Inflammatory macrophage (primary cell): Measurements from ENCODE around the gene GNS.
"Not testable (repeated sequence)": the region's sequence is repeated elsewhere in the genome, so short reads cannot be mapped to it uniquely, and the experiment has no call there.

Experiments used
- DNase-seq, 2 donors: peaks; one replicate each; pipeline ENCODE4 v3.0.0-alpha.2; 2020 to 2022

The GNS gene

DNA sequence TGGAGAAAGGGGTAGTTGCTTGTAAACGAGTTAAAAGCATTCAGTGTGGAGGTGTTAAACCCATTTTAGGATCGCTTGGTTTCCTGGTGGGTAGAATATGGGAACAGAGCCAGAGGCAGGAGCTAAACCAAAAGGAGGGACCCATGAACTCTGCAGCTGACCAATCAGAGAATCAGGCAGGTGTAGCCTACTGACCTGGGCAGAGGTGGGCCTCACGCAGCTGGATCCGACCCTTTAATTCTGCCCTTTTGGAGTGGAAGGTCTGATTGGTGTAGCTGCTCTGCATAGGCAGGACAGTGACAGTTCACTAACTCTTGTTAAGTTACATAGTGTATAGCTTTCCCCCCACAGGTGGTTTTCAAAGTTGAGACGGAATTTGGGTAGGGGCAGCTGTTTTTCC, 63.7 kb downstream of the GNS start:
- no peak for DNase-seq

DNA sequence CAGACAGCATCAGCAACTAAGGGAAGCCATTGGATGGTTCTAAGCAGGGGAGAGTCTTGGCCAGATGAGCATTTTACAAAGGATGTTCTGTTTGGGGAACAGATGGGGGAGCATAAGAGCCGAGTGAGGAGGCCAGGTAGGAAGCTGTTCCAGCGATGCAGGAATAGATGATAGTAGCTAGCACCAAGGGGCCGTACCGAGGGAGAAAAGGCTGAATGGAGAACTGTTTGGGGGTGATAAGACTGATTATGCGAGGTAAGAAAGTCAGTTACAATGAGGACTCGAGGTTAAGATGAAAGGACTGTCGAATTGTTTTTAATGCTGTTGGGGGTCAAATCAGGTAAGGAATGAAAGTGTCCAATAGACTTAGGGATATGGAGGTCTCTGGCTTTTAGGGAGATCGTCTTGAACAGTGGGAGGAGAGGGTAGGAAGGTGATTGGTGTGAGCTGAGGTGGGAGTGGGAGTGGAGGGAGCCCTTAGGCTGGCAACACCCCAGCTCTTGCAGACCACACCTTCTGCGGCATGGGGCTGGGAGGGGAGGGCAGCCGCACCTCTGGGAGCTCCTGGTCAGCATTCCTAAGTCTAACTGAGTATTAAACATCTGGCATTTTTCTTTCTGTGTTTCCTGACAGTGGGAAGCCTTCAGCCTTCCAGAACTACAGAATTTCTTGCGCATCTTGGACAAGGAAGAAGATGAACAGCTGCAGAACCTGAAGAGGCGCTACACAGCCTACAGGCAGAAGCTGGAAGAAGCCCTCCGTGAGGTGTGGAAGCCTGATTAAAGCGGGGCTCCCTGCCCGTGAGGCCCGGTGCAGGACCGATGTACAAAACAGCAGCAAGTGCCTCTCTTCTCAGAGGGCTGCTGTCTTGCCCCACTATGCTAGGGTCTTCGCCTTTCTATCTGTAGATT, 64.8 kb downstream of the GNS start:
- no peak for DNase-seq

DNA sequence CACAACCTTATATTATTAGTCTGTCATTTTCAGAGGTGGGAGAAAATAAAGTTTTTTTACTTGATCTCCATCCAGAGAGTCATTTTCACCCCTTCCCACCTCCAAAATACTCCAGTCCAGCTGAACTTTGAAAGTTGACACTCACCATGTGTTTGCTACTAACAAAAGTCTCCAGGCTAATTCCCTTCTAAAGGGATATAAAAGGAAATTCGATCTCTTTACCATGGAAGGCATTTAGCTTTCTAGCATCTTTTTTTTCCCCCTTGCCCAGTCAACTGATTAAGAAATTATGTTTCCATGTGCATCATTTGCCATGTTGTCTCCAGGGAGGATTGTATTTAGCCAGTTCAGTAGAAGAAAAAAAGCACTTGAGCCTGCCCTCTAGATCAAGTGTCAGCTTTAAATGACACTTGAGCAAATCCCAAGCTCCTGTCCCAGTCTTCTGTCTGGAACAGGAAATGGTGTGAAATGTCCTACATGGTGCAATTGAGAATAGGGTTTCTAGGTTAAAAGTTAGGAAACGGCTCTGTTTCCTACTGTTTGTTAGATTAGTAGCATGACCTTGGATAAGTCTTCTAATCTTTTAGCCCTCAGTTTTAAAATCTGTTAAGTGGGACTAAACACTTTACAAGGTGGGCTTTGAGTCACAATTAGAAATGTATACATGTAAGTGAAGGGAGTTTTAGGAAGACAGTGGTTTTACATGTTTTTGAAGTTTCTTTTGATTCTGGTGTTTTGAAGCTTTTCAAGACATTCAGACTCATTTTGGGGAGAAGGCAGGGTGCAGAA, 67.2 kb downstream of the GNS start:
- peak; percentile 35 to 52 for DNase-seq

DNA sequence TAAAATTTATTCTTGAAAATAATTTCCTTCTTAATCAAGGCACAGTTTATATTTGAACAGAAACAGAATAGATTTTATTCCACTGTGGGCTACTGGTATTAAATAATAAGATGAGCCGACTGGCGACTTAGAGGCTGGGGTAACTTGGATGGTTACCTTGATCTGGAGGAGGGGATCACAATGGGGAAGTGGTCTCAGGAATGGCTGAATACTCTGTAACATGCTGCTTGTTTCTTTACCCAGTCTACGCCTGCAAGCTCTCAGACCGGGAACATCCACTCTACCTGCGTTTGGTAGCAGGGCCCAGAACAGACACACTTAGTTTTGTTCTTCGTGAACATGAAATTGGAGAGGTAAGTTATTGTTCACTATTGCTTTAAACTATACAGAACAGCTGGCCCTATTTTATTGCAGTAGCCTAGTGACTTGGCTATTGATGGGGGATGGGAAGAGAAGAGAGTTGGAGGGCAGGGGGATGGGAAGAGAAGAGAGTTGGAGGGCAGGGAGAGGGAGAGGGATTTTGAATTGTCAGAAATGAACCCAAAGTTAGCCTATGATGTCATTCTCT, 67.9 kb downstream of the GNS start:
- DNase-seq = no peak

DNA sequence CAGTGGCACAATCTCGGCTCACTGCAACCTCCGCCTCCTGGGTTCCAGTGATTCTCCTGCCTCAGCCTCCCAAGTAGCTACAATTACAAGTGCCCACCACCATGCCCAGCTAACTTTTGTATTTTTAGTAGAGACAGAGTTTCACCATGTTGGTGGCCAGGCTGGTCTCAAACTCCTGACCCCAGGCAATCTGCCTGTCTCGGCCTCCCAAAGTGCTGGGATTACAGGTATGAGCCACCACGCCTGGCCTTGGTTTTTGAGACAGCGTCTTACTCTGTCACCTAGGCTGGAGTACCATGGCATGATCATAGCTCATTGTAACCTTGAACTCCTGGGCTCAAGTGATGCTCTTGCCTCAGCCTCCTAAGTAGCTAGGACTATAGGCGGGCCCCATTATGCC, 69.0 kb downstream of the GNS start:
- not testable (repeated sequence) for DNase-seq

DNA sequence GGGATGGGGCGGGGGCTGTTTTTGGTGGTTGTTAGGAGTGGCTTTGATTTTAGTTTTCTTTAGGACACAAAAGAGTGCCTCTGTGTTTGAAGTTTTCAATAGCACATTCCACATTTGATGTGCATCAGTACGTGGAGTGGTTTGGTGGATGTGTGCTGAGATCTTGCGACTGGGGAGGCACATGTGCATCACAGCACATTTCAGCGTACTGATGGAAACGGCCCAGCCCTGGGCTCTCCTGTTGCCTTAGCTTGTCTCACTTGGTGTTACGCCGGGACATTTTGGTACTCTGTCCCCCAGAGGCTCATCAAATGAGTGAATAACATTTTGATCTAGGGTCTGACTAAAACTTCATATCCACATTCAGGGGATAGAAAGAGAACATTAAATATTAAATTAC, 70.5 kb downstream of the GNS start:
- no peak for DNase-seq

DNA sequence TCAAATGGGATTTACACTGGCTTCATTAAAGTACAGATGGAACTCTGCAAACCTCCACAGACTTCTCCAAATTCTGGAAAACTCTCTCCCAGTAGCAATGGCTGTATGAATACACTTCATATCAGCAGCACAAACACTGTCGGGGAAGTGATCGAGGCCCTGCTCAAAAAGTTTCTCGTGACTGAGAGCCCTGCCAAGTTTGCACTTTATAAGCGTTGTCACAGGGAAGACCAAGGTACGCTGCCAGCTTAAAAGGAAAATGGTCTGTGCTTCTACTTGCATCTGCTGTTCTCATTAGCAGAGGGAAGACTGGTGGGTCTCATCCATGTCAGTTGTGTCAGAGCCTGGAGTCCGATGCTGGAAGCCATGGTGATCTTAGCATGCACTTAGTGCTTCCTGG, 71.0 kb downstream of the GNS start:
- DNase-seq = no peak

DNA sequence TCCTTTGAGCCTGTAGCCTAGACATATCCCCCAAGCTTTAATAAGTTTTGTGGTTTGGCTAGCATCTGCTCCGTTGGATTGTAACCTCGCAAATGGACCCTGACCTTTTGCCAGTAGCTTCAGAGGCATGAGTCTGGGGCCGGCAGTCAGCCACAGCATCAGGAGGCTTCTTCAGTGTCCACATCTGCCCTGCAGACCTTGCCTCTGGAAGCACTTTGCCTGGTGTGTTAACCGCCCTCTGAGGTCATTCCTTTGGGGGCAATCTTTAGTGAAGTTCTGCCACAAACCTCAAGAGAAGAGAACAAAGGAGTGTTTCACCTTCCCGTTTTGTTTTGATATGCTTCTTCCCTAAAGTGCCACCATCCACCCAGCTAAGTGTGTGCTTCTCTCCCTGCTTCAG, 71.4 kb downstream of the GNS start:
- no peak for DNase-seq

DNA sequence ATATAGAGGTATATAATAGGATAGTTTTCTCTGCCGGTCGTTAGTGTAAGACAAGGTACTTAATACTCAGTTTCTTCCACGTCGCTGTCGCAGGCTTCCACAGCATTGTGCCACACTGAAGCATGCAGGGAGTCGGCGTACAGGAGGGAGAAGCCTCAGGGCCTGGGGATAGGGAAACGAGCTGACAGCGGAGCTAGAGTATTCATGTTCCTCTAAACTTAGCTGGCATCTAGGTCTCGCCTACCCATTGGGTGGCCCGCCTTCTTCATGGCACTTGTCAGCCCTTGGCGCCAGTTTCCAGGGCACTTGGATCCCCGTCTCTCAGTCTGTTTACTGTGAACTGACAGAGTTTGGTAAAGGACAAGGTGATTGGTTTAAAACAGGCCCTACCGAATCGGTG, 73.6 kb downstream of the GNS start:
- DNase-seq = no peak

DNA sequence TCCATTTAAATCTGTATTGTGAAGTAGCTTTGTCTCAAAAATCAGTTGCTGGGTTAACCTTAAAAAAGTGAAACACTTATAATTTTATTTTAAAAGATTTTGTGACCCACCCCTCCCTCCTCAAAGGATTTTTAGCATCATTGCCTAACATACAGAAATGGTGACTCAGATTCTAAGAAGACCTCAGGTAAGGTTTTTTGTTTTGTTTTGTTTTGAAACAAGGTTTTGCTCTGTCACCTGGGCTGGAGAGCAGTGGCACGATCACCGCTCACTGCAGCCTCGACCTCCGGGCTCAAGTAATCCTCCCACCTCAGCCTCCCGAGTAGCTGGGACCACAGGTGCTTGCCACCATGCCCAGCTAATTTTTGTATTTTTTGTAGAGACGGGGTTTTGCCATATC, 74.2 kb downstream of the GNS start:
- no peak for DNase-seq

DNA sequence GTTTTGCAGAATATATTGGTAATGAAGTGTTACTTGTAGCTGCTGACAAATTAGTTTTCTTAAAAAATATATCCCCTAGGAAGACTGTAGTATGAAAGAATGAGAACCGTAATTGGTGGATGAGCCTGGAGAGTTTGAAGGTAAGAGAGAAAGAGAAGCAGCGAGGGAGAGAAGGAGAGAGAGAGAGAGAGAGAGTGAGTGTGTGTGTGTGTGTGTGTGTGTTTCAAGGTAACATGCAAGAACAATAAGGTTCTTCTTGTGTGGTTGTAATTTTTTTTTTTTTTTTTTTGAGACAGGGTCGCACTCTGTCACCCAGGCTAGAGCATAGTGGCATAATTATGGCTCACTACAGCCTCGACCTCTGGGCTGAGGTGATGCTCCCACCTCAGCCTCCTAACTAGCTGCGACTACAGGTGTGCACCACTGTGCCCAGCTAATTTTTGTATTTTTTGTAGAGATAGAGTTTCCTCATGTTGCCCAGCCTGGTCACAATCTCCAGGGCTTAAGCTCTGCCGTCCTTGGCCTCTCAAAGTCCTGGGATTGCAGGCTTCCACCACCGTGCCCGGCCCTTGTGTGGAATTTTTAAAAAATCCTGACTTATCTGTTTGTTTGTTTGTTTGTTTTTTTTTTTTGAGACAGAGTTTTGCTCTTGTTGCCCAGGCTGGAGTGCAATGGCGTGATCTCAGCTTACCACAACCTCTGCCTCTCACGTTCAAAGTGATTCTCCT, 75.2 kb downstream of the GNS start:
- no peak for DNase-seq

DNA sequence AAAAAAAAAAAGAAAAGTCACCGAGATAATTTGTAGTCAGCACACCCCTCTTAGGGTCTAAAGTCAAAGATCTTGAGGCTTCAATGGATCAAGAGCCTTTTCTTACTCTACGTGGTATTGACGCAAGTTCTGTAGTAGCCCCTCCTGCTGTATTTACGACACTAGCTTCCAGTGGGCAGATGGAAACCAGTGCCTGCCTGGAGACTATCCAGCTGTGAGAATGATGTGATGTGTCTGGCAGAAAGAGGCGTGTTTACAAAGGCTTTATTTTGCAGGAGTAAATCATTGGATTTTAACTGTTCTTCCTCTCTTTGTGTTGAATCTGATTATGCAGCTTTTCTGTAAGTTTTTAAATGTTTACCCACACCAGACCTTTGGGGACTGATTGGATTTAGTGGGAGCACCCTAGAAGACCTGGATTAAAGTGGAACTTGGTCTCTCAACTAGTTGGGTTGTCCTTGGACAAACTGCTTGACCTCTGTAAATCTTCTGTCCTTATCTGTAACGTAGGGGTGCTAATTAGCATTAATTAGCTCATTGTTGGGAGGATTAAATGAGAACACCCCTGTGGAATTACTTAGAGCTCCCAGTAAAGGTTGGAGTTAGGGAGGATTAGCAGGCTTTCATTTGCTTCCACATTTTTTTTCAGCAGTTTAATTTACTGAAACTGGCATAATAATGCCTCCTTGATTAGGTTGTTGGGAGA, 76.5 kb downstream of the GNS start:
- DNase-seq = peak; percentile 12 to 30

DNA sequence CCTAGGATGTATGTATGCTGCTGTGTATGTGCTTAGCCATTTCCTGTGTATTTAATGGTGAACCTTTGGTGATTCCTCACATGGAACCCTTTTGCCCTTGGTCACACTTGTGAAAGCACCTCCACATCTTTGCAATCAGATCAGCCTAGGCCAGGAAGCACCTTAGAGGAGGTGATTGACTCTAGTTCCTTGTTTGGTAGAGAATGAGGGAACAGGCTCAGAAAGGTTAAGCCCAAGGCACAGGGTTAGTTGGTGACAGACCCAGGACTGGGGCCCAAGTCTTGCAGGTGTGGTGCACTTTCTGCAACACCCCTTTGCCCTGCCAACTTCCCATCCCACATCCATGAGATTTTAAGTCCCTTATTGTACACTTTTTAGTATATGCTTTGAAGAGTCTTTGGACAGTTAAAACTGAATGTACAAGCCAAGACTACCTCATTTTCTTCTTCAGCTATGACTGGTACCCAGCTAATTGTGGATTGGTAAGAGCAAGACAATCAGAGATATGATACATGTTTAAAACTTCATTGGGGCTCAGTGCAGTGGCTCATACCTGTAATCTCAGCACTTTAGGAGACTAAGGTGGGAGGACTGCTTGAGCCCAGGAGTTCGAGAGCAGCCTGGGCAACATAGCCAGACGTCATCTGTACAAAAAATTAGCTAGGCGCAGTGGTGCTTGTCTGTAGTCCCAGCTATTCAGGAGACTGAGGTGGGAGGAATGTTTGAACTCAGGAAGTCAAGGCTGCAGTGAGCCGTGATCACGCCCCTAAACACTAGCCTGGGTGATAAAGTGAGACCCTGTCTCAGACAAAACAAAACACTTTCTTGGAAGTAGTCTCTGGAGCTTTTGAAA, 77.8 kb downstream of the GNS start:
- no peak for DNase-seq

DNA sequence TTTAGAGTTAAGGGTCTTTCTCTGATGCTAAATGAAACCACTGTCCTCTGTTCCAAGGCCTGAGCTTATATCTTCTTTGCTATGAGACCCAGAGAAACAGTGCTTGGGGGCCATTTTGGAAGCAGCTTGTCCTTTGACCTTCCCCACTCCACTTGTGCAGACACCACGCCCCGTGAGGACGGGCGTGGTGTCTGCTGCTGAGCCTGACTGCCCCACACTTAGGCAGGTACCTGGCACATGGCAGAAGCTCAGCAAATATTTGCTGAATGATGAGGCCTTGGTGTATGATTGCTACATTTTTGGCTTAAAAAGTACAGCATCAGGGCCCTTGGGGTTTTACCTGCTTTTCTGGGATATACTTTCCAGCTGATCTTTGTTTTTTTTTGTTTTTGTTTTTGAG, 79.0 kb downstream of the GNS start:
- no peak for DNase-seq

DNA sequence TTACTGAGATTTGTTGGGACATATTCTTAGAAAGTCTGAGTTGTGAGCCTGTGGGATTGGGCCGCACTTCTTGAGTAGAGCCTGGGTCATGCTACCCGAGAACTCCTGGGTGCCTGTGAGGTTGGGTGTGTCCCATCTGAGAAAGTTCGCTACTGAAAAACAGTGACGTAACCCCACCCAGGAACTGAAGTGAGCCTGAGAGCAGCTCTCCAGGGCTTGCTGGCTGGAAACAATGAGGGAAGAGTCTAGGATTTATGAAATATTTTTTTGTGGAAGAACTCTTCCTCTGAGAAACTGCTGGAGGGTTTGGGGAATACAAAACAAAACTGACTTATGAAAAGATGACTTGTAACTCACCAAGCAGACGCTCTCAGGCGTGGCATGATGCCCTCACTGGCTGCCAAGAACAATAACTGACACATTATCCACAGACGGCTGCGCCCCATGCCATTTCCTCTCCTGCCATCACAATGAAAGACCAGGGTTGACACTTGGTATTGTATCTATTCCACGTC, 79.7 kb downstream of the GNS start:
- DNase-seq = peak; percentile 43 to 57

DNA sequence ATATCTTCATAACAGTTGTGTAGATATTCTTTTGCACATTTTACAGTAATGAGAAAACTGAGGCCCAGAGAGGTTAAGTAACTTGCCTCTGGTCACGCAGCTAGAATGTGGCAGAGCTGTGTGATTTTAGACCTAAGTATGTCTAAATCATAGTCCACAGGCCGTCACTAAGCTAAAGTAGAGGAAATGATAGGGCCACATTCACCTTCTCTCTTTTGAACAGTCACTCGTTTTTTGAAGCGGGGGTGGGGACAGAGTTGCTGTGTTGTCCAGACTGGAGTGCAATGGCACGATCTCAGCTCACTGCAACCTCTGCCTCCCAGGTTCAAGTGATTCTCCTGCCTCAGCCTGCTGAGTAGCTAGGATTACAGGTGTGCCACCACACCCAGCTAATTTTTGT, 80.4 kb downstream of the GNS start:
- no peak for DNase-seq

DNA sequence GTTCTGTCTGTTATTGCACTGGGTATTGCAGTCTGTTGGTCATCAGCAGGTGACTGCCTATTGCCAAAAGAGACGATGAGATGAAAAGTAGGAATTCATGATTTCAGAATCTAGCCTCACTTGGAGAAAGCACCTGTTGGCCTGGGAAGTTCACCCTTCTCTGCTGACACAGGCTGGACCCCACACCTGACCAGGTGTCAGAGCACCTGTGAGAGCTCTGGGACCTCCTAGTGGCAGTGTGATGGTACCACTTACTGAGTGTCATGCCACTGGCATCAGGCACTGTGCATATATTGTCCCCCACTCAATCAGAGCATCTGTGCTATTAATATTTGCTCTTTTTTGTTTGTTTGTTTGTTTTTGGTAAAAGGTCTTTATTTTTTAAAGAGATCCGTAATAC, 81.0 kb downstream of the GNS start:
- DNase-seq = no peak

DNA sequence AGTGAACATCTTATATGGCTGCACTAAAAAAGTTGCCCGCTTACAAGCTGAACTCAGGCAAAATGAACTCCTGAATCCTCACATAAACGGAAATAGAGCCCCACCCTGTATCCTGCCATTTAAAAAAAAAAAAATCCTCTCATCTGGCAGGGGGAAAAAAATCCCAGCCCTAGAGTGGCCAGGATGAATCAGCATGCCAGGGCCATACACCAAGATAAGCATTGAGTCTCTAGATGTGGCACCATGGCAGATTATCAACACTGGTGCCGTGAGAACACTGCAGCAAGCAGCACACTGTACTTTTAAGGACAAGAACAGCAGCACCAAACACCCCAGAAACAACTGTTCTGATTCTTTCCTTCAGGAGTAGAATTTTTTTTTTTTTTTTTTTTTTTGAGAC, 83.4 kb downstream of the GNS start:
- DNase-seq = no peak

DNA sequence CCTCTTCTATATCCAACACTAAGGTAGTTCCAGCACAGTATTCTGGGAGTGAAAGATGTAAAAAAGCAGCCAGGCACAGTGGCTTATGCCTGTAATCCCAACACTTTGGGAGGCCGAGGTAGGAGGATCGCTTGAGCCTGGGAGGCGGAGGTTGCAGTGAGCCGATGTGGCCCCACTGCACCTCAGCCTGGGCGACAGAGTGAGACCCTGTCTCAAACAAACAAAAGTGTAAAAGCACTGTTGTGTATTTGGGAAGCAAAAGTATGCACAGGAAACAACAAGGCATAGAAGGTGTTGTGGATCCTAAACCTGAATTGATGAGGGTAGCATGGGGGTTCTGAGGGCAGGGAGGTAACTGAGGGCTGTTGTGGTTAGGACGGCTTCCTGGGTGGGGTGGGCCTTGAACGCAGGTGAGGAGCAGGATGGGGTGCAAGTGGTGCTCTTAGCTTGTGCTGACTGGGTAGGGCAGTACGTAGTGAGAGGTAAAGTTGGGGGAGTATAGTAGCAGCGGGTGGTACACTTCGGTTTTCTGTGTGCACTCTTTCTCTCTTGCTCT, 84.8 kb downstream of the GNS start:
- DNase-seq = no peak

DNA sequence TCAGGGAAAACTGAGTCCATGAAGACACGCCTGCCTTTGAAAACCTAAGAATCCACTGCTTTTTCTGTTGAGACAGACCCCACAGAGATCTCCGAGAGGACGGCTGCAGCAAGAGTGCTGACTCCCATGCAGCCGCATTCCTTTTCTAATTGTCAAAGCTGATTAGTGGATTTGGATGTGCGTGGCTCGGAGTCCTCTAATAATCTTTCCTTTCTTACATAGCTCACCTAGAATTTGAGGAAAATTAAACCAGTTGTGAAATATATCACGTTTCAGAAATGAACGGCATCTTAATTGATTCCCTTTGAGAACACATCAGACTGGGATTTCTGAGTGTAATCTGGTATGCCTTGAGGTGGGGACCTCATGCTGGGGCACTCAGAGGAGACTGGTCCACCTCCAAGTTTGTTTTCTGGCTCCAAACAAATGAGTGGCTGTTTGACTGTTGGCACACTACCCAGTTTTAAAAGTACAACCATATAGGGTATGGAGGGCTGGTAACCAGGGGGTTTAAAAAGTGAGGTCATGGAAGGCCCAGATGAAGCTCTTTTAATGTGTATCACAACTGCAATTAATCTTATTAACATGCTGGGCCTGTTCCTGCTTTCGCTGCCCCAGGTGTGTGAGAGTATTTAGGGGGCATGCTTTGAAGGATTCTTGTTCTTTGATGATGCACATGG, 85.6 kb downstream of the GNS start:
- no peak for DNase-seq
